Muscle layer of duodenum (tissue), 2 donors: Measurements from ENCODE around the gene WT1.
A peak's percentile ranks its signal among the peaks of the same experiment; 100 is the strongest.

ENCODE experiments used
- H3K27ac ChIP-seq: one replicate; pipeline ENCODE4 v1.7.0; 2013; ENCODE audit warnings: mild to moderate bottlenecking, low read length
- H3K27me3 ChIP-seq: one replicate; pipeline ENCODE4 v1.7.0; 2013; ENCODE audit warnings: low read depth, mild to moderate bottlenecking, control low read depth, low read length
- H3K36me3 ChIP-seq, 2 donors: one replicate each; pipeline ENCODE4 v1.7.0; 2013; ENCODE audit warnings: low read length in 2 of 2, control low read depth in 1 of 2, mild to moderate bottlenecking in 1 of 2; ENCODE audit not compliant: insufficient read depth in 2 of 2, control insufficient read depth in 1 of 2
- H3K4me1 ChIP-seq, 2 donors: one replicate each; pipeline ENCODE4 v1.7.0; 2013; ENCODE audit warnings: low read length in 2 of 2, mild to moderate bottlenecking in 2 of 2, control low read depth in 1 of 2, moderate library complexity in 1 of 2; ENCODE audit not compliant: insufficient read depth in 2 of 2, control insufficient read depth in 1 of 2
- H3K4me3 ChIP-seq, 2 donors: one replicate each; pipeline ENCODE4 v1.7.0; 2013; ENCODE audit warnings: low read length in 2 of 2, low read depth in 1 of 2, mild to moderate bottlenecking in 1 of 2
- H3K9me3 ChIP-seq, 2 donors: one replicate each; pipeline ENCODE4 v1.7.0; 2013; ENCODE audit warnings: low read length in 2 of 2, control low read depth in 1 of 2, mild to moderate bottlenecking in 1 of 2; ENCODE audit not compliant: control insufficient read depth in 1 of 2
- donor health status: healthy.

Gene WT1

GRCh38 chr11:32430568-32431381 is 4.6 kb downstream of the WT1 start:
- Histone ChIP-seq H3K4me3 (no peak overlapping the region), H3K27ac (no peak overlapping the region), H3K4me1 (peaks cover 0 to 39% of the 10 kb centered on the region in 2 donors), H3K27me3 (peaks cover 77% of the 10 kb centered on the region), H3K36me3 (no peaks in the 10 kb centered on the region), H3K9me3 (no peaks in the 10 kb centered on the region)

- Histone ChIP-seq H3K4me1 (peaks cover 0 to 28% of the 10 kb centered on the region in 2 donors), H3K36me3 (no peaks in the 10 kb centered on the region), H3K9me3 (no peaks in the 10 kb centered on the region), H3K4me3 (no peak overlapping the region), H3K27ac (no peak overlapping the region), H3K27me3 (peaks cover 77% of the 10 kb centered on the region)
Measured at GRCh38 chr11:32429477-32429876, 5.9 kb downstream of the WT1 start.

- no peak overlapping the region for H3K27ac ChIP-seq
- H3K4me3 ChIP-seq, result no peak overlapping the region
- no peaks in the 10 kb centered on the region for H3K36me3 ChIP-seq
- no peaks in the 10 kb centered on the region for H3K9me3 ChIP-seq
- peaks cover 70% of the 10 kb centered on the region for H3K27me3 ChIP-seq
- peaks cover 0 to 21% of the 10 kb centered on the region in 2 donors for H3K4me1 ChIP-seq
Measured at GRCh38 chr11:32428665-32429303, 6.6 kb downstream of the WT1 start.

- H3K4me1 ChIP-seq, result peaks cover 0 to 14% of the 10 kb centered on the region in 2 donors
- H3K4me3 ChIP-seq, result no peak overlapping the region
- no peaks in the 10 kb centered on the region for H3K36me3 ChIP-seq
- H3K27ac ChIP-seq, result no peak overlapping the region
- no peaks in the 10 kb centered on the region for H3K9me3 ChIP-seq
- peaks cover 63% of the 10 kb centered on the region for H3K27me3 ChIP-seq
Measured at GRCh38 chr11:32427935-32428664, 7.2 kb downstream of the WT1 start.

- peaks cover 58% of the 10 kb centered on the region for H3K27me3 ChIP-seq
- H3K4me1 ChIP-seq, result peaks cover 0 to 14% of the 10 kb centered on the region in 2 donors
- peak overlapping the region in 1 of 2 donors; percentile 26 for H3K4me3 ChIP-seq
- H3K9me3 ChIP-seq, result no peaks in the 10 kb centered on the region
- no peak overlapping the region for H3K27ac ChIP-seq
- no peaks in the 10 kb centered on the region for H3K36me3 ChIP-seq
Measured at GRCh38 chr11:32427616-32427934, 7.8 kb downstream of the WT1 start.

- H3K4me1 ChIP-seq, result peaks cover 0 to 14% of the 10 kb centered on the region in 2 donors
- H3K9me3 ChIP-seq, result no peaks in the 10 kb centered on the region
- H3K27ac ChIP-seq, result no peak overlapping the region
- H3K36me3 ChIP-seq, result no peaks in the 10 kb centered on the region
- peaks cover 53% of the 10 kb centered on the region for H3K27me3 ChIP-seq
- H3K4me3 ChIP-seq, result peak overlapping the region in 1 of 2 donors; percentile 26
Measured at GRCh38 chr11:32426819-32427615, 8.3 kb downstream of the WT1 start.

GRCh38 chr11:32426192-32426591 is 9.1 kb downstream of the WT1 start:
- H3K9me3 ChIP-seq, result no peaks in the 10 kb centered on the region
- H3K4me3 ChIP-seq, result no peak overlapping the region
- H3K27ac ChIP-seq, result no peak overlapping the region
- no peaks in the 10 kb centered on the region for H3K36me3 ChIP-seq
- peaks cover 48% of the 10 kb centered on the region for H3K27me3 ChIP-seq
- H3K4me1 ChIP-seq, result peaks cover 0 to 14% of the 10 kb centered on the region in 2 donors

GRCh38 chr11:32425761-32426160 is 9.6 kb downstream of the WT1 start:
- Histone ChIP-seq H3K9me3 (no peaks in the 10 kb centered on the region), H3K36me3 (no peaks in the 10 kb centered on the region), H3K4me3 (no peak overlapping the region), H3K4me1 (peaks cover 0 to 14% of the 10 kb centered on the region in 2 donors), H3K27me3 (peaks cover 44% of the 10 kb centered on the region), H3K27ac (no peak overlapping the region)

- no peak overlapping the region for H3K27ac ChIP-seq
- no peaks in the 10 kb centered on the region for H3K36me3 ChIP-seq
- peaks cover 23% of the 10 kb centered on the region for H3K27me3 ChIP-seq
- H3K9me3 ChIP-seq, result no peaks in the 10 kb centered on the region
- no peak overlapping the region for H3K4me3 ChIP-seq
- H3K4me1 ChIP-seq, result peaks cover 0 to 10% of the 10 kb centered on the region in 2 donors
Measured at GRCh38 chr11:32422545-32422944, 12.8 kb downstream of the WT1 start.

- Histone ChIP-seq H3K36me3 (no peaks in the 10 kb centered on the region), H3K4me1 (peaks cover 0 to 6% of the 10 kb centered on the region in 2 donors), H3K27ac (no peak overlapping the region), H3K4me3 (no peak overlapping the region), H3K27me3 (peaks cover 17% of the 10 kb centered on the region), H3K9me3 (no peaks in the 10 kb centered on the region)
Measured at GRCh38 chr11:32421992-32422391, 13.3 kb downstream of the WT1 start.
